Measurements from ENCODE around the gene BRMS1.

GRCh38 chr11:66338276-66339161, 6.4 kb downstream of the BRMS1 start:
- TF ChIP-seq CTCF (conservative IDR thresholded peaks at IDR 0.05 in 1 of 2, IDR thresholded peaks at IDR 0.05 in 1 of 2; ENCODE audit: low read depth in 1 of 2, low read length in 2 of 2) (no peak), EZH2 (IDR thresholded peaks at IDR 0.05; ENCODE audit: low read length, missing control alignments) (no peak)
